ENCODE data around the gene PPP3R1. TPM values are rescaled to one million over a fixed set of nuclear protein-coding genes. Genes with fewer than 3 reads are reported as not detected.

PPP3R1 gene
- total and polyA plus RNA-seq, 9 donors: 22.4 to 75.7 (median 54.0) TPM

DNA sequence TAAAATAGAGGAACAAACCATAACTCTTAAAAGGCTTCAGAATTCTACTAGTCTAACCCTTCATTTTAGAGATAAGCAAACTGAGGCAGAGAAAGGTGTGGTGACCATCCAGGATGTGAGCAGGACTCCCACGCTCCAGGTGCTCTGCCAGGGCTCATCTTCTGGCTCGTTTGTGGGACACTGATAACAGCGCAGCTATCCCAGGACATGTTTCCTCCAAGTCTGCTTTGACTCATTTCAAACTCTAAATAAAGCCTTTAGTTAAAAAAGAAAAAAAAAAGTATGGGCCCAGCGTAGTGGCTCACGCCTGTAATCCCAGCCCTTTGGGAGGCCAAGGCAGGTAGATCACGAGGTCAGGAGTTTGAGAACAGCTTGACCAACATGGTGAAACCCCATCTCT, 39.0 kb upstream of the PPP3R1 start:
- Histone ChIP-seq H3K27ac (no peak overlapping the region), H3K36me3 (no peaks in the 10 kb centered on the region), H3K4me3 (no peak overlapping the region), H3K4me1 (ENCODE audit: insufficient read depth) (no peaks in the 10 kb centered on the region), H3K9me3 (no peaks in the 10 kb centered on the region), H3K27me3 (no peaks in the 10 kb centered on the region)
- WGBS, 3 donors: 75 to 77% (median 75%) methylated on average over 6 of the region's 6 CpGs
- intact Hi-C loops (cut with DNase I): no loop called here
- TF ChIP-seq CTCF (IDR thresholded peaks at IDR 0.05) (no peak), EP300 (IDR thresholded peaks at IDR 0.05) (no peak), POLR2A (IDR thresholded peaks at IDR 0.05) (no peak)
- no peak for DNase-seq

DNA sequence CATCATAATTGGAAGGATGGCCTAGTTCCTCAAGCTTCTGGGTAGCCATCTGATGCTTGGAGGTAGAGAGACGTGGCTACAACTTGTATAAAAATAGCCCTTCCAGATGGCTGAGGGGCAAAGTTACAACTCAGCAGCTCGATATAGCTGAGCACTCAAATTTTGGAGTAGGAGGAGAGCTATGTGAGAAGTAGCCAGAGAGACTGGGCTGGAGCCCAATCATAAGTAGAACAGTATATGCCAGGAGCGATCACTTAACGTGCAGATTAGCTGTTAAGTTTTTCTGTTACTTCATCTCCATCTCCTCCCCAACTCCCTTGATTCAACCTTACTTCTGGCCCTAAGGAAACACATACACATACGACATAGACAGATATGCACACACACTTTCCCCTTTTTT, 38.6 kb upstream of the PPP3R1 start:
- DNase-seq: no peak
- H3K27ac ChIP-seq: no peak overlapping the region
- H3K27me3 ChIP-seq: no peaks in the 10 kb centered on the region
- intact Hi-C loops (cut with DNase I): no loop called here
- H3K36me3 ChIP-seq: no peaks in the 10 kb centered on the region
- TF ChIP-seq EP300 (IDR thresholded peaks at IDR 0.05) (no peak), CTCF (IDR thresholded peaks at IDR 0.05) (no peak), POLR2A (IDR thresholded peaks at IDR 0.05) (no peak)
- H3K4me1 ChIP-seq (ENCODE audit: insufficient read depth): no peaks in the 10 kb centered on the region
- 34 to 37% (median 36%) methylated on average over 5 of the region's 5 CpGs for WGBS, 3 donors
- no peaks in the 10 kb centered on the region for H3K9me3 ChIP-seq
- H3K4me3 ChIP-seq: no peak overlapping the region

DNA sequence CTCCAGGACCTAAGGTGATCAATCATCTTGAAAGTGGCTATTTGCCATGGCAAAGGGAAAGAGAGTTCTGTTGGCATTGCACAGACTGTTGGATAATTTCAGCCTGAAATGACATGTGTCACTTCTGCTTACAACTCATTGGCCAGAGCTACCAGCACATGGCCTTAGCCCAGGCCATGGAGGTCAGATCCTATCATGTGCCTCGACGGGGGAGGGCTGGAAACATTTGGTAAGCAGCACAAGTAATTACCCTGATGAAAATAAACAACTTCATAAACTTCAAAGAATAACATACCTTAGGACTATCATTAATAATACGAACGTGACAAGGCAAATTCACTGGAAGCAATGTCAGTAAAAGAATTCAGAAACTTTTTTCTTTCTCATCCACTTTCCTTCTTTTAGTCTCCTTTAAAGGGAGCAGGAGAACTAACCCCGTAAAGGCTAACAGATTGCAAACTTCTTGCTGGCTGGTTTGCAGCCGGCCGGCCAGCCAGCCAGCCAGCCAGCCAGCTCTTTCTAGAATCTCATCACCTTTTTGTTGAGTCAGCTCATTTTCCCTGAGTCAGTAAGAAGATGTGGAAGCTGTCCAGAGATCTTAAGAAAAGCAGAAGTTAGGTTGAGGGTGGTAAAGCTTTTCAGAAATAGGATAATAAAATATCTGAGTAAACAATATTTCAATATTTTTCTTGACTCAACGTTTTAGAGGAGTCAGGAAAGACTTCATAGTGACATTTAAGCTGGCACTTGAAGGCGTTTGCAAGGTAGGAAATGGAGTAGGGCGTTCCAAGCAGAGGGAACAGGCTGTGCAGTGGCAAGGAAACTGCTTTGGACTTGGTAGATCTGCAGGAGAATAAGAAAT, 35.5 kb upstream of the PPP3R1 start:
- TF ChIP-seq EP300 (IDR thresholded peaks at IDR 0.05) (no peak), CTCF (IDR thresholded peaks at IDR 0.05) (no peak), POLR2A (IDR thresholded peaks at IDR 0.05) (no peak)
- WGBS, 3 donors: 10 to 12% (median 11%) methylated on average over 10 of the region's 10 CpGs
- intact Hi-C loops (cut with DNase I): loop anchor here in 3 of 4 donors (10.0 kb wide), 1 partner anchor 163 kb away; no protein-coding TSS in a partner anchor
- no peak overlapping the region for H3K4me3 ChIP-seq
- H3K27ac ChIP-seq: no peak overlapping the region
- H3K27me3 ChIP-seq: no peaks in the 10 kb centered on the region
- H3K9me3 ChIP-seq: no peaks in the 10 kb centered on the region
- H3K36me3 ChIP-seq: no peaks in the 10 kb centered on the region
- H3K4me1 ChIP-seq (ENCODE audit: insufficient read depth): no peaks in the 10 kb centered on the region
- DNase-seq: peak in 4 of 5 donors; percentile 15 to 25 (median 24)

DNA sequence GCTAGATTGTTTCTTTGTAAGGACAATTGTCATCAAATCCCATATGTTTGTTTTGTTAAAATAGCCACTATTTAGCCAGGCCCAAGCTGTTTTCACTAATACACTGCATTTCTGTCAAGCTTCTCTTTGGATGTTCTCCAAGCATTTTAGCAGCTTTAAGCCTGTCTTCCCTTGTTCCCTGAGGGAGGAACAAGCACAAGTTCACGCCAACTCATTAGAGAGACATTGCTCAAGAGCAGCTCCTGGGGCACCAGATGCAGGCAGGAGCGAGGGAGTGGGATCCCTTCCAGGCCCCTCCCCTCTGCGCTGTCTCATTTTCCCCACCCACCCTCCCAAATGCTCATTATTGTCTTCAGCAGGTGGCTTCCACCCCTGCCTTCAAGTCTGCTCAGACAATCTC, 32.6 kb upstream of the PPP3R1 start:
- Histone ChIP-seq H3K9me3 (no peaks in the 10 kb centered on the region), H3K27me3 (no peaks in the 10 kb centered on the region), H3K4me3 (no peak overlapping the region), H3K36me3 (no peaks in the 10 kb centered on the region), H3K4me1 (ENCODE audit: insufficient read depth) (no peaks in the 10 kb centered on the region), H3K27ac (no peak overlapping the region)
- intact Hi-C loops (cut with DNase I): loop anchor here (5.0 to 10.0 kb wide), 2 partner anchors 160 to 163 kb away; no protein-coding TSS in a partner anchor
- TF ChIP-seq CTCF (IDR thresholded peaks at IDR 0.05): no peak
- TF ChIP-seq EP300 (IDR thresholded peaks at IDR 0.05): no peak
- TF ChIP-seq POLR2A (IDR thresholded peaks at IDR 0.05): no peak
- WGBS, 3 donors: 27 to 34% (median 32%) methylated on average over 3 of the region's 3 CpGs
- DNase-seq: peak; percentile 27 to 63 (median 33)
